Hepatocyte (in vitro differentiated cells): ENCODE results near the gene PEMT.

Source experiments
- EZH2 ChIP-seq: fragments of 200-600 bp; sonication (generic); IDR thresholded peaks from 2 replicates; pipeline ENCODE4 v1.6.1; 2016; ENCODE audit warnings: antibody characterized with exemption, mild to moderate bottlenecking, borderline replicate concordance
- EZH2phosphoT487 ChIP-seq: fragments of 200-600 bp; sonication (generic); IDR thresholded peaks from one replicate; pipeline ENCODE4 v1.6.1; 2018; ENCODE audit warnings: antibody characterized with exemption, mild to moderate bottlenecking, low read depth, moderate library complexity; ENCODE audit not compliant: unreplicated experiment, severe bottlenecking
- TF ChIP-seq, protein P1 (sequence below): fragments of 200-600 bp; sonication (generic); IDR thresholded peaks from 2 replicates; pipeline ENCODE4 v1.5.1; 2016; ENCODE audit warnings: antibody characterized with exemption, mild to moderate bottlenecking; ENCODE audit not compliant: poor library complexity

DNA sequence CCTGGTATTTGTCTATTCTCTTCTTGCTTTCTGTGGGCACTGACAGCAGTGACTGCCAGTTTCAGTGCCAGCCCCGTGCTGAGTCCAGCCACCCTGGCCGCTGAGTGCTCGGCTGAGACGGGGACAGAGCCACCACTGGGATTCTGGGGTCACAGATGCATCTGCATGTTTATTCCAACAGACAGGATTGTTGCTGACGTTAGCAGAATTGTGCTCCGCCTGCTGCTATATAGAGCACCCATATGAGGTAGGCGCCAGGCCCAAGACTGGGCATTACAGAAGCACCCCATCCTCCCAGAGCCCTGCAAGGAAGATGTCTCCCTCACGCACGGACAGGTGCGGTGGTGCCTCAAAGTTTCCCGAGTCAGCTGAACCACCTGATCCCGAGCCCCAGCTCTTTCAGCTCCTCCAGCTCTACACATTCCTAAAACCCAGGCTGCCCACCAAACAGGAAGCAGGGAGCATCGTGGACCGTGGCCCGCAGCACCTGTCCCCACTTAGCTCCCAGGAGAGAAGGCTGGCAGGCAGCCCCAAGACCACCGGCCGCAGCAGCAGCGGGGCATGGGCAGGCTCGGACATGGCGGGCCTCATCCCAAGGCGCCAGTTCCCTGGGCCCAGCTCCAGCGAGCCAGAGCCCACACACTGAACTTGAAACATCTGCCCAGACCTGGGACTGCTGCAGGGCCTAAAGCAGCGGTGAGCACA lies 50.4 kb downstream of the PEMT start:
- TF ChIP-seq, protein P1, sequence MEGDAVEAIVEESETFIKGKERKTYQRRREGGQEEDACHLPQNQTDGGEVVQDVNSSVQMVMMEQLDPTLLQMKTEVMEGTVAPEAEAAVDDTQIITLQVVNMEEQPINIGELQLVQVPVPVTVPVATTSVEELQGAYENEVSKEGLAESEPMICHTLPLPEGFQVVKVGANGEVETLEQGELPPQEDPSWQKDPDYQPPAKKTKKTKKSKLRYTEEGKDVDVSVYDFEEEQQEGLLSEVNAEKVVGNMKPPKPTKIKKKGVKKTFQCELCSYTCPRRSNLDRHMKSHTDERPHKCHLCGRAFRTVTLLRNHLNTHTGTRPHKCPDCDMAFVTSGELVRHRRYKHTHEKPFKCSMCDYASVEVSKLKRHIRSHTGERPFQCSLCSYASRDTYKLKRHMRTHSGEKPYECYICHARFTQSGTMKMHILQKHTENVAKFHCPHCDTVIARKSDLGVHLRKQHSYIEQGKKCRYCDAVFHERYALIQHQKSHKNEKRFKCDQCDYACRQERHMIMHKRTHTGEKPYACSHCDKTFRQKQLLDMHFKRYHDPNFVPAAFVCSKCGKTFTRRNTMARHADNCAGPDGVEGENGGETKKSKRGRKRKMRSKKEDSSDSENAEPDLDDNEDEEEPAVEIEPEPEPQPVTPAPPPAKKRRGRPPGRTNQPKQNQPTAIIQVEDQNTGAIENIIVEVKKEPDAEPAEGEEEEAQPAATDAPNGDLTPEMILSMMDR, result no peak
- no peak for TF ChIP-seq EZH2
- no peak for TF ChIP-seq EZH2phosphoT487
